Trophoblast cell (in vitro differentiated cells and primary cell): ENCODE data around the gene ZBTB17.

ENCODE experiments used
- DNase-seq, 2 donors: peaks; one replicate each; pipeline ENCODE4 v3.0.0-alpha.2; 2016
- H2AFZ ChIP-seq: 2 replicates; pipeline ENCODE4 v1.6.1; 2013; ENCODE audit warnings: low read length, moderate library complexity, mild to moderate bottlenecking; ENCODE audit not compliant: insufficient read depth, poor library complexity
- H2AK5ac ChIP-seq: 2 replicates; pipeline ENCODE4 v1.6.1; 2013; ENCODE audit warnings: mild to moderate bottlenecking, low read length
- H2BK120ac ChIP-seq: 2 replicates; pipeline ENCODE4 v1.6.1; 2013; ENCODE audit warnings: low read length, mild to moderate bottlenecking, moderate library complexity; ENCODE audit not compliant: insufficient read depth, poor library complexity
- H2BK12ac ChIP-seq: 2 replicates; pipeline ENCODE4 v1.6.1; 2013; ENCODE audit warnings: mild to moderate bottlenecking, low read length, moderate library complexity
- H2BK5ac ChIP-seq: 2 replicates; pipeline ENCODE4 v1.6.1; 2013; ENCODE audit warnings: low read length, low read depth, moderate library complexity, mild to moderate bottlenecking; ENCODE audit not compliant: poor library complexity
- H3K14ac ChIP-seq: 2 replicates; pipeline ENCODE4 v1.6.1; 2013; ENCODE audit warnings: mild to moderate bottlenecking, low read length
- H3K18ac ChIP-seq: 2 replicates; pipeline ENCODE4 v1.6.1; 2013; ENCODE audit warnings: mild to moderate bottlenecking, low read length
- H3K23ac ChIP-seq: 2 replicates; pipeline ENCODE4 v1.6.1; 2013; ENCODE audit warnings: low read length
- H3K27ac ChIP-seq: 2 replicates; pipeline ENCODE4 v1.5.1; 2013; ENCODE audit warnings: low read depth, mild to moderate bottlenecking, inconsistent platforms, low read length, moderate library complexity
- H3K27me3 ChIP-seq: 2 replicates; pipeline ENCODE4 v1.6.1; 2013; ENCODE audit warnings: inconsistent platforms, mild to moderate bottlenecking, low read length, moderate library complexity; ENCODE audit not compliant: insufficient read depth
- H3K36me3 ChIP-seq, 2 experiments: 1 replicate in 1 of 2; 2 replicates in 1 of 2; pipeline ENCODE4 v1.6.1; 2013; ENCODE audit warnings: low read length in 2 of 2, mild to moderate bottlenecking in 2 of 2, moderate library complexity in 1 of 2; ENCODE audit not compliant: insufficient read depth in 2 of 2, control insufficient read depth in 1 of 2
- H3K4ac ChIP-seq: 2 replicates; pipeline ENCODE4 v1.6.1; 2013; ENCODE audit warnings: low read depth, mild to moderate bottlenecking, low read length, moderate library complexity
- H3K4me1 ChIP-seq, 2 experiments: 1 replicate in 1 of 2; 2 replicates in 1 of 2; pipeline ENCODE4 v1.6.1; 2013; ENCODE audit warnings: low read length in 2 of 2, mild to moderate bottlenecking in 2 of 2, moderate library complexity in 1 of 2; ENCODE audit not compliant: insufficient read depth in 2 of 2, control insufficient read depth in 1 of 2
- H3K4me2 ChIP-seq: 2 replicates; pipeline ENCODE4 v1.6.1; 2013; ENCODE audit warnings: inconsistent platforms, mild to moderate bottlenecking, low read length, moderate library complexity
- H3K4me3 ChIP-seq: 2 replicates; pipeline ENCODE4 v1.5.1; 2013; ENCODE audit warnings: mild to moderate bottlenecking, low read depth, low read length, inconsistent platforms
- H3K79me1 ChIP-seq: one replicate; pipeline ENCODE4 v1.6.1; 2013; ENCODE audit warnings: low read length
- H3K79me2 ChIP-seq: 2 replicates; pipeline ENCODE4 v1.6.1; 2013; ENCODE audit warnings: low read length, mild to moderate bottlenecking; ENCODE audit not compliant: control insufficient read depth, insufficient read depth, poor library complexity
- H3K9ac ChIP-seq: 2 replicates; pipeline ENCODE4 v1.6.1; 2013; ENCODE audit warnings: mild to moderate bottlenecking, low read length
- H3K9me3 ChIP-seq: 2 replicates; pipeline ENCODE4 v1.6.1; 2013; ENCODE audit warnings: low read depth, mild to moderate bottlenecking, control low read depth, inconsistent platforms, low read length; ENCODE audit not compliant: insufficient read depth
- H4K12ac ChIP-seq: 2 replicates; pipeline ENCODE4 v1.6.1; 2013; ENCODE audit warnings: low read depth, mild to moderate bottlenecking, low read length, moderate library complexity
- H4K8ac ChIP-seq: 2 replicates; pipeline ENCODE4 v1.6.1; 2013; ENCODE audit warnings: low read depth, mild to moderate bottlenecking, low read length, moderate library complexity
- H4K91ac ChIP-seq: one replicate; pipeline ENCODE4 v1.6.1; 2013; ENCODE audit warnings: low read depth, mild to moderate bottlenecking, low read length, moderate library complexity
- WGBS: extraction: QIAGEN DNeasy Blood & Tissue Kit; methylation state at CpG from one replicate; pipeline ENCODE4 v1.1.7; 2013; ENCODE audit warnings: missing lambda C conversion rate; ENCODE audit not compliant: insufficient read length, insufficient coverage; ENCODE audit errors: extremely low coverage; 5-methylcytosine and 5-hydroxymethylcytosine counted together

The ZBTB17 gene

DNA sequence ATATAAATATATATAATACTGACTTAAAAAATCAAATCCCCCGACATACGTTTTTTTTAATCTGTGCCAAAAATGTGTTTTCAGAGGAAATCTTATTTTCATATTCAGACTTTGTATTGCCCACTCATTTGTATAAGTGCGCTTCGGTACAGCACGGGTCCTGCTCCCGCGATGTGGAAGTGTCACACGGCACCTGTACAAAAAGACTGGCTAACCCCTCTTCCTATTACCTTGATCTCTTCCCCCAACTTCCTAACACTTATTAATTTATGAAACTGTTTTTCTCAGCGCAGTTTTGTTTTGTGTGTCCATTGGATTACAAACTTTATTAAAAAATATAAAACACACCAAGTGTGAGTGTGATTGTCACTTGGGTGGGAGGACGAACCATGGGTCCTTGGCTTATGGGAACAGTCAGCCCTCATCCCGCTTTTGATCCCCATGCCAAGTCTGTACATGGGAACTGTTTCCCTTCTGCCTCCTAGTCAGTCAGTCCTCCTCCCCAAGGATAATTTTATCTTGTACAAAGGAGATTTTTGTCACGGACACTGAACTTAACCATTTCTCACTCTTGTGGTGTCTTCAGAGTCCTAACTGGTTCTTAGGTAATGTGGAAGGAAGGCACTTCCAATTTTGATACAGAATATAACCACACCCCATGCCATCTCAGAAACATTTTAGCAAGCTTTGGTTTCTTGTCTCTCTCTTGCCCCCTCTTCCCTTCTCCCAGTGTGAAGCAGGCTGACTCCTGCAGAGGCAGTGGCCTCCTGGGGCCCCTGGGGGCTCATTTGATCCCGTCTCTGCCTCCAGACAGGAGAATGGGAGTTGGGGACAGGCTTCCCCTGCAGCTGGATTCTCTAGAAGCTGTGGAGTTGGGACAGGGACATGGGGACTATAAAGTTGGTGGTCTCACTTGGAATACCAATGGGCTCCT is 35.5 kb downstream of the ZBTB17 start:
- no peak overlapping the region for H3K14ac ChIP-seq
- H3K4me1 ChIP-seq: peaks cover 21 to 23% of the 10 kb centered on the region in 2 experiments
- no peak overlapping the region for H3K18ac ChIP-seq
- no peak for DNase-seq
- H2AK5ac ChIP-seq: no peak overlapping the region
- peak overlapping the region; percentile 13 for H2BK12ac ChIP-seq
- H2BK5ac ChIP-seq: no peak overlapping the region
- no peak overlapping the region for H2AFZ ChIP-seq
- H2BK120ac ChIP-seq: no peak overlapping the region
- no peak overlapping the region for H3K4ac ChIP-seq
- H3K27ac ChIP-seq: no peak overlapping the region
- H3K79me1 ChIP-seq: peaks cover 7% of the 10 kb centered on the region
- H3K9me3 ChIP-seq: no peaks in the 10 kb centered on the region
- H3K23ac ChIP-seq: no peak overlapping the region
- H3K4me2 ChIP-seq: no peak overlapping the region
- peak overlapping the region; percentile 36 for H4K91ac ChIP-seq
- H3K9ac ChIP-seq: no peak overlapping the region
- H3K4me3 ChIP-seq: no peak overlapping the region
- no peaks in the 10 kb centered on the region for H3K27me3 ChIP-seq
- H4K8ac ChIP-seq: no peak overlapping the region
- H4K12ac ChIP-seq: no peak overlapping the region
- H3K79me2 ChIP-seq: no peaks in the 10 kb centered on the region
- peaks cover 70 to 77% of the 10 kb centered on the region in 2 experiments for H3K36me3 ChIP-seq
- no CpG with 5 or more reads among the region's 13 CpGs for WGBS

DNA sequence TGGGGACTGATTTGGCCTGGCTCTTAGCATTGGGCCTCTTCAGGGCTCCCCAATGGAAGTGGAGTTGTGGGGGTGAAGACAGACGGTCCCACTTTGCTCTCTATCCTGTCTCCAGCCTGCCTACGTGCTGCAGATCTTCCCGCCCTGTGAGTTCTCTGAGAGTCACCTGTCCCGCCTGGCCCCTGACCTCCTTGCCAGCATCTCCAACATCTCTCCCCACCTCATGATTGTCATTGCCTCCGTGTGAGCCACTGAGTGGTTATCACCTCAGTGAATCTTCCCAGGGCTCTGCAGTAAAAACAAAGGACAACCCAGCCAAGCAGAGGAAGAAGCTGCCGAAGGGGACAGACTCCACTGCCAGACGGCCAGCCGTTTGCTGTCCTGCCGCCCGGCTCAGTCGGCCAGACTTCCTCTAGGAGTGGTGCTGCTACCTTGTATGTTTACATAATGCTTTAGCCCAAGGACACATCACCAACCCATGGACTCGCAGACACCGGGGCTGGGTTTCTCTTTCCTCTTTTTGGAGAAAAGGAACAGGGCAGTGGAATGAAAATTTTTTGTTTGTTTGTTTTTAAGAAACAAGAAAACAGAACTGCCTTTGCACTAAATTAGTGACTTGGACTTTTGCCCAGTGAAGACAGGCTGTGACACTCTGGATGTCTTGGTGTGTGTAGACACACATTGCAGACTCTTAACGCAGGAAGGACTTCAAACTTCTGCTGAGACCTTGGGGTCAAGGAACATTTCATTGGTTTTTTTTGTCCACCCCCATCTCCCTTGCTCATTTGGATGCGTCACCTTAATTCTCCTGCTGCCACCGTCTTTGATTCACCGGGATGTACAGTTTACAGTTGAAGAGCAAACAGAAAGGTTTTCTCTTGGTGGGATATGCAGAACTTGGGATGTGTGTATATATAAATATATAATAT is 36.5 kb downstream of the ZBTB17 start:
- Histone ChIP-seq H4K8ac (no peak overlapping the region), H3K36me3 (peaks cover 70 to 77% of the 10 kb centered on the region in 2 experiments), H3K18ac (no peak overlapping the region), H2BK120ac (no peak overlapping the region), H2AK5ac (no peak overlapping the region), H3K79me1 (peaks cover 7% of the 10 kb centered on the region), H3K4ac (no peak overlapping the region), H3K27ac (peak overlapping the region; percentile 60), H4K91ac (no peak overlapping the region), H2BK12ac (no peak overlapping the region), H2AFZ (no peak overlapping the region), H4K12ac (no peak overlapping the region), H3K4me1 (peaks cover 21 to 23% of the 10 kb centered on the region in 2 experiments), H3K79me2 (no peaks in the 10 kb centered on the region), H3K14ac (no peak overlapping the region), H3K9ac (no peak overlapping the region), H3K4me3 (no peak overlapping the region), H3K9me3 (no peaks in the 10 kb centered on the region), H3K23ac (no peak overlapping the region), H3K4me2 (no peak overlapping the region), H3K27me3 (no peaks in the 10 kb centered on the region), H2BK5ac (no peak overlapping the region)
- WGBS: no CpG with 5 or more reads among the region's 17 CpGs
- DNase-seq: peak; percentile 82 to 83

- peaks cover 7% of the 10 kb centered on the region for H3K79me1 ChIP-seq
- H3K18ac ChIP-seq: peak overlapping the region; percentile 48
- DNase-seq: peak; percentile 30 to 33
- H3K79me2 ChIP-seq: no peaks in the 10 kb centered on the region
- no peak overlapping the region for H3K4ac ChIP-seq
- peak overlapping the region; percentile 66 for H2BK5ac ChIP-seq
- H3K27me3 ChIP-seq: no peaks in the 10 kb centered on the region
- peak overlapping the region; percentile 42 for H4K8ac ChIP-seq
- H3K4me2 ChIP-seq: no peak overlapping the region
- H3K9me3 ChIP-seq: peaks cover 2% of the 10 kb centered on the region
- H3K23ac ChIP-seq: no peak overlapping the region
- H2BK12ac ChIP-seq: peak overlapping the region; percentile 80
- no peak overlapping the region for H3K4me3 ChIP-seq
- H3K36me3 ChIP-seq: peaks cover 70 to 77% of the 10 kb centered on the region in 2 experiments
- no CpG with 5 or more reads among the region's 8 CpGs for WGBS
- H4K12ac ChIP-seq: no peak overlapping the region
- H3K9ac ChIP-seq: no peak overlapping the region
- peak overlapping the region; percentile 45 for H3K27ac ChIP-seq
- H2AK5ac ChIP-seq: peak overlapping the region; percentile 49
- no peak overlapping the region for H2AFZ ChIP-seq
- H4K91ac ChIP-seq: peak overlapping the region; percentile 72
- peak overlapping the region; percentile 4 for H2BK120ac ChIP-seq
- peaks cover 21 to 23% of the 10 kb centered on the region in 2 experiments for H3K4me1 ChIP-seq
- no peak overlapping the region for H3K14ac ChIP-seq
Measured at GRCh38 chr1:15938628-15939161, 37.2 kb downstream of the ZBTB17 start.

GRCh38 chr1:15937706-15938168 is 38.2 kb downstream of the ZBTB17 start:
- Histone ChIP-seq H3K9me3 (peaks cover 2% of the 10 kb centered on the region), H3K4me2 (no peak overlapping the region), H3K27ac (peak overlapping the region; percentile 49), H3K23ac (no peak overlapping the region), H2AK5ac (no peak overlapping the region), H3K79me2 (no peaks in the 10 kb centered on the region), H3K14ac (no peak overlapping the region), H3K36me3 (peaks cover 70 to 76% of the 10 kb centered on the region in 2 experiments), H3K9ac (no peak overlapping the region), H3K4me1 (peaks cover 21 to 23% of the 10 kb centered on the region in 2 experiments), H3K18ac (no peak overlapping the region), H2BK12ac (no peak overlapping the region), H2AFZ (no peak overlapping the region), H3K4me3 (no peak overlapping the region), H3K27me3 (no peaks in the 10 kb centered on the region), H4K12ac (no peak overlapping the region), H3K4ac (no peak overlapping the region), H2BK120ac (no peak overlapping the region), H4K91ac (peak overlapping the region; percentile 5), H3K79me1 (peaks cover 7% of the 10 kb centered on the region), H4K8ac (no peak overlapping the region), H2BK5ac (peak overlapping the region; percentile 18)
- DNase-seq: peak; percentile 29 to 41
- no CpG with 5 or more reads among the region's 14 CpGs for WGBS
